ENCODE measurements around the gene MAPK12. TPM values are rescaled to one million over a fixed set of nuclear protein-coding genes. Genes with fewer than 3 reads are reported as not detected.

The MAPK12 gene
- total and polyA plus RNA-seq, 9 of the 15 experiments (the other 6 are each of a cell fraction or from before 2014, with no cell fraction given) = 0.79 to 71.5 (median 32.8) TPM

DNA sequence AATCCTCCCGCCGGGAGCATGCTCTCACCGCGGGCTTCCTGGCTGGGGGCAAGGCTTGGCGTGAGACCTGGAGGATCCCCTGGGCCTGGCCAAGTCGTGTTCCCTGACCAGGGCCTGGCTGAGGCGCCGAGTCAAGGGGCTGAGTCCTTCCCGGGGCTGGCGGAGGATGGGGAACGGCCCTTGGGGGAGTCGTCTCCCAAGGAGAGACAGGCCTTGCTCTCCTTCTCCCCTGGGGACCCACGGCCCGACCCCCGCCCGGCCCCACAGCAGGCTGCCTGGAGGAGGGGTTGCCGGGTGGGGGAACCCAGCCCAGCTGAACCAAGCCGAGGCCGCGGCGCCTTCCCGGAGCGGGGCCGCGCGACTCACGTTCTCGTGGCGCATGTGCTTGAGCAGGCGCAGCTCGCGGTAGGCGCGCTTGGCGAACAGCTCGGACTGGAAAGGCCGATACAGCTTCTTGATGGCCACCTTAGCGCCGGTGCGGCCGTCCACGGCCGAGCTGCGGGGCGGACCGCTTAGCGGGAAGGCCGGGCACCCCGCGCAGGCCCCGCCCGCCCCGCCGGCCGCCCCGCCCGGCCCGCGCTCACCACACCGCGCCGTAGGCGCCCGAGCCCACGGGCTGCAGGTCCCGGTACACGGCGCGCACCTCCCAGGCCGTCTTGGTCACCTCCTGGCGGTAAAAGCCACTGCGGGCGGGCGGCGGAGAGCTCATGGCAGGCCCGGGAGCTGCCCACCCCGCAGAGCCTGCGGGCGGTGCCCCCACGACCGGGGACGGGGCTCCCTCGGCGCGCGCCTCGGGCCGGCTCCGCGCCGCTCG, 475 bp downstream of the MAPK12 start (continued):
- TF ChIP-seq, protein P1, sequence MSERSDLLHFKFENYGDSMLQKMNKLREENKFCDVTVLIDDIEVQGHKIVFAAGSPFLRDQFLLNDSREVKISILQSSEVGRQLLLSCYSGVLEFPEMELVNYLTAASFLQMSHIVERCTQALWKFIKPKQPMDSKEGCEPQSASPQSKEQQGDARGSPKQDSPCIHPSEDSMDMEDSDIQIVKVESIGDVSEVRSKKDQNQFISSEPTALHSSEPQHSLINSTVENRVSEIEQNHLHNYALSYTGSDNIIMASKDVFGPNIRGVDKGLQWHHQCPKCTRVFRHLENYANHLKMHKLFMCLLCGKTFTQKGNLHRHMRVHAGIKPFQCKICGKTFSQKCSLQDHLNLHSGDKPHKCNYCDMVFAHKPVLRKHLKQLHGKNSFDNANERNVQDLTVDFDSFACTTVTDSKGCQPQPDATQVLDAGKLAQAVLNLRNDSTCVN (CRISPR knock-in tag; IDR thresholded peaks at IDR 0.05) = no peak
- TF ChIP-seq, protein P2, sequence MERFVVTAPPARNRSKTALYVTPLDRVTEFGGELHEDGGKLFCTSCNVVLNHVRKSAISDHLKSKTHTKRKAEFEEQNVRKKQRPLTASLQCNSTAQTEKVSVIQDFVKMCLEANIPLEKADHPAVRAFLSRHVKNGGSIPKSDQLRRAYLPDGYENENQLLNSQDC (CRISPR knock-in tag; IDR thresholded peaks at IDR 0.05) = no peak
- peak in 1 of 2 experiments; percentile 79; a peak in 2 of 4 replicates for TF ChIP-seq SIN3A (IDR thresholded peaks at IDR 0.05; ENCODE audit: borderline replicate concordance in 2 of 2, control insufficient read depth in 1 of 2, low read depth in 2 of 2, low read length in 2 of 2)
- no peak for TF ChIP-seq NR2C2 (CRISPR knock-in tag; IDR thresholded peaks at IDR 0.05)
- peak; percentile 55 for TF ChIP-seq NR2C2 (tag; IDR thresholded peaks at IDR 0.05)
- peak; percentile 17 for TF ChIP-seq CXXC5 (CRISPR knock-in tag; IDR thresholded peaks at IDR 0.05)
- TF ChIP-seq SMAD4 (CRISPR knock-in tag; conservative IDR thresholded peaks at IDR 0.05) = 0 out of 2 replicates have a peak, but pooled peaks have one; percentile 31
- TF ChIP-seq SAP30 (IDR thresholded peaks at IDR 0.05; ENCODE audit: borderline replicate concordance, insufficient read depth, low read depth, low read length, poor library complexity, severe bottlenecking) = peak; percentile 24
- TF ChIP-seq, protein P3, sequence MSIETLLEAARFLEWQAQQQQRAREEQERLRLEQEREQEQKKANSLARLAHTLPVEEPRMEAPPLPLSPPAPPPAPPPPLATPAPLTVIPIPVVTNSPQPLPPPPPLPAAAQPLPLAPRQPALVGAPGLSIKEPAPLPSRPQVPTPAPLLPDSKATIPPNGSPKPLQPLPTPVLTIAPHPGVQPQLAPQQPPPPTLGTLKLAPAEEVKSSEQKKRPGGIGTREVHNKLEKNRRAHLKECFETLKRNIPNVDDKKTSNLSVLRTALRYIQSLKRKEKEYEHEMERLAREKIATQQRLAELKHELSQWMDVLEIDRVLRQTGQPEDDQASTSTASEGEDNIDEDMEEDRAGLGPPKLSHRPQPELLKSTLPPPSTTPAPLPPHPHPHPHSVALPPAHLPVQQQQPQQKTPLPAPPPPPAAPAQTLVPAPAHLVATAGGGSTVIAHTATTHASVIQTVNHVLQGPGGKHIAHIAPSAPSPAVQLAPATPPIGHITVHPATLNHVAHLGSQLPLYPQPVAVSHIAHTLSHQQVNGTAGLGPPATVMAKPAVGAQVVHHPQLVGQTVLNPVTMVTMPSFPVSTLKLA (conservative IDR thresholded peaks at IDR 0.05) = peak; percentile 20 to 45; a peak in 2 of 4 replicates
- TF ChIP-seq, protein P4, sequence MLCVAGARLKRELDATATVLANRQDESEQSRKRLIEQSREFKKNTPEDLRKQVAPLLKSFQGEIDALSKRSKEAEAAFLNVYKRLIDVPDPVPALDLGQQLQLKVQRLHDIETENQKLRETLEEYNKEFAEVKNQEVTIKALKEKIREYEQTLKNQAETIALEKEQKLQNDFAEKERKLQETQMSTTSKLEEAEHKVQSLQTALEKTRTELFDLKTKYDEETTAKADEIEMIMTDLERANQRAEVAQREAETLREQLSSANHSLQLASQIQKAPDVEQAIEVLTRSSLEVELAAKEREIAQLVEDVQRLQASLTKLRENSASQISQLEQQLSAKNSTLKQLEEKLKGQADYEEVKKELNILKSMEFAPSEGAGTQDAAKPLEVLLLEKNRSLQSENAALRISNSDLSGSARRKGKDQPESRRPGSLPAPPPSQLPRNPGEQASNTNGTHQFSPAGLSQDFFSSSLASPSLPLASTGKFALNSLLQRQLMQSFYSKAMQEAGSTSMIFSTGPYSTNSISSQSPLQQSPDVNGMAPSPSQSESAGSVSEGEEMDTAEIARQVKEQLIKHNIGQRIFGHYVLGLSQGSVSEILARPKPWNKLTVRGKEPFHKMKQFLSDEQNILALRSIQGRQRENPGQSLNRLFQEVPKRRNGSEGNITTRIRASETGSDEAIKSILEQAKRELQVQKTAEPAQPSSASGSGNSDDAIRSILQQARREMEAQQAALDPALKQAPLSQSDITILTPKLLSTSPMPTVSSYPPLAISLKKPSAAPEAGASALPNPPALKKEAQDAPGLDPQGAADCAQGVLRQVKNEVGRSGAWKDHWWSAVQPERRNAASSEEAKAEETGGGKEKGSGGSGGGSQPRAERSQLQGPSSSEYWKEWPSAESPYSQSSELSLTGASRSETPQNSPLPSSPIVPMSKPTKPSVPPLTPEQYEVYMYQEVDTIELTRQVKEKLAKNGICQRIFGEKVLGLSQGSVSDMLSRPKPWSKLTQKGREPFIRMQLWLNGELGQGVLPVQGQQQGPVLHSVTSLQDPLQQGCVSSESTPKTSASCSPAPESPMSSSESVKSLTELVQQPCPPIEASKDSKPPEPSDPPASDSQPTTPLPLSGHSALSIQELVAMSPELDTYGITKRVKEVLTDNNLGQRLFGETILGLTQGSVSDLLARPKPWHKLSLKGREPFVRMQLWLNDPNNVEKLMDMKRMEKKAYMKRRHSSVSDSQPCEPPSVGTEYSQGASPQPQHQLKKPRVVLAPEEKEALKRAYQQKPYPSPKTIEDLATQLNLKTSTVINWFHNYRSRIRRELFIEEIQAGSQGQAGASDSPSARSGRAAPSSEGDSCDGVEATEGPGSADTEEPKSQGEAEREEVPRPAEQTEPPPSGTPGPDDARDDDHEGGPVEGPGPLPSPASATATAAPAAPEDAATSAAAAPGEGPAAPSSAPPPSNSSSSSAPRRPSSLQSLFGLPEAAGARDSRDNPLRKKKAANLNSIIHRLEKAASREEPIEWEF (CRISPR knock-in tag; IDR thresholded peaks at IDR 0.05) = no peak
- TF ChIP-seq ZNF253 (CRISPR knock-in tag; conservative IDR thresholded peaks at IDR 0.05) = no peak
- TF ChIP-seq KDM1A (IDR thresholded peaks at IDR 0.05) = no peak
- 0 out of 2 replicates have a peak, but pooled peaks have one; percentile 34 for TF ChIP-seq ETV5 (CRISPR knock-in tag; IDR thresholded peaks at IDR 0.05; ENCODE audit: low read depth)
- peak; percentile 60 for TF ChIP-seq RBFOX2 (IDR thresholded peaks at IDR 0.05; ENCODE audit: low read depth, low read length)
